ENCODE results near the gene SDK1. TPM values are rescaled to one million over a fixed set of nuclear protein-coding genes. Genes with fewer than 3 reads are reported as not detected.

SDK1 gene
- total RNA-seq, 1 experiment from 2014 or later = 6.0 TPM

DNA sequence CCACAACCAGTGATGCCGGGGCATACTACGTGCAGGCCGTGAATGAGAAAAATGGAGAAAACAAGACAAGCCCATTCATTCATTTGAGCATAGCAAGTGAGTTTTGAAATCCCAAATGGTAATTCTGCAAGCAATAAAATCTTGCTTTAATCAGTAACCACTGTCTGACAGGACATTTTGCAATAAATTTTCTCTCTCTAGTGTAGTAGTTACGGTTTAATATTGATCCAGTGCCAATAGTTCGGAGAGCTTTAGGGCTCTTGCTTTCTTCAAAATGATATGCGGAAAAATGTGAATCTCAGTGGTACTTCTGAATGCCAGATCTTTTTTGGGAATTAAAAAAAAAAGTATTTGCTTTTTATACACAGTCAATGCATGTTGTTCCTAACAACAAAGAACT is 520.4 kb downstream of the SDK1 start:
- DNase-seq = no peak
- no peaks in the 10 kb centered on the region for H3K27me3 ChIP-seq
- H3K4me1 ChIP-seq = no peaks in the 10 kb centered on the region
- no peak overlapping the region for H3K27ac ChIP-seq
- H3K9me3 ChIP-seq (replicated peaks) = no peaks in the 10 kb centered on the region
- no peaks in the 10 kb centered on the region for H3K36me3 ChIP-seq
- no peak overlapping the region for H3K4me3 ChIP-seq

DNA sequence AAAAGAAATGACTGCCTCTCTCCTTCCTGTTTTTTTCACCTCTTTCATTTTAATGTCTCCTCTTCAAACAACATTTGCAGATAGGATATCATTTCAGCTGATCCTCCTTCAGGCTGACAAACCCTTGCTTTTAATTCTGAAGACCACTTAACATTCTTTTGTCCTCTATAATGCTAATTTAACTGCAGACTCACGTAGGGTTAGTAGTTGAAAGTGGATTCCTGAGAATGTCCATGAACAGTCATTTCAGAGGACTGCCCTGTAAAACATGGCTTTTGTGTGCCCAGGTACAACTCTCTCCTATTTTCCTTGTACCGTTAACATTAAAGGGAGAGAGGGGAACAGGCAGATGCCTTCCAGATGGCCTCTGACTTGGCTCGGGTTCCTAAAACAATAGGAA is 524.4 kb downstream of the SDK1 start:
- no peaks in the 10 kb centered on the region for H3K4me1 ChIP-seq
- DNase-seq = no peak
- no peaks in the 10 kb centered on the region for H3K27me3 ChIP-seq
- no peak overlapping the region for H3K27ac ChIP-seq
- H3K9me3 ChIP-seq (replicated peaks) = no peaks in the 10 kb centered on the region
- H3K36me3 ChIP-seq = no peaks in the 10 kb centered on the region
- H3K4me3 ChIP-seq = no peak overlapping the region

DNA sequence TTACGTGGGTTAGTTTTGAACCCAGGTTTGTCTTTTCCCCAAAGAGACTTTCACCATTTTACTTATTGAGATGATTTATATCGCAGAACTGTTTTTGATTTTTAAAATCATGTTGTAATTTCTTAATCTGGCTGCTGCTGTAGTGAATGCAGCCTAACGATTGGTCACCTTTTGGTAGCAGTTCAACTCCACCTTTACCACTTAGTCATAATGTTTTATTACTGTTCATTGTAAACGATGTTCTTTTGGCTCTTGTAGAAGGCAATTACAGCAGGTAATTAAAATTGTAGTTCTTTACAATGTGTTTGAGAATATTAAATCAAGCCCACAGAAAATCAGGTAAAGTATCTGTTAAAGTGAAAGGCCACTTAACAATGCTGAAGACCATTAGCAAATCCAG is 531.1 kb downstream of the SDK1 start:
- Histone ChIP-seq H3K4me1 (no peaks in the 10 kb centered on the region), H3K27me3 (no peaks in the 10 kb centered on the region), H3K4me3 (no peak overlapping the region), H3K36me3 (no peaks in the 10 kb centered on the region), H3K27ac (no peak overlapping the region), H3K9me3 (replicated peaks) (no peaks in the 10 kb centered on the region)
- no peak for DNase-seq

DNA sequence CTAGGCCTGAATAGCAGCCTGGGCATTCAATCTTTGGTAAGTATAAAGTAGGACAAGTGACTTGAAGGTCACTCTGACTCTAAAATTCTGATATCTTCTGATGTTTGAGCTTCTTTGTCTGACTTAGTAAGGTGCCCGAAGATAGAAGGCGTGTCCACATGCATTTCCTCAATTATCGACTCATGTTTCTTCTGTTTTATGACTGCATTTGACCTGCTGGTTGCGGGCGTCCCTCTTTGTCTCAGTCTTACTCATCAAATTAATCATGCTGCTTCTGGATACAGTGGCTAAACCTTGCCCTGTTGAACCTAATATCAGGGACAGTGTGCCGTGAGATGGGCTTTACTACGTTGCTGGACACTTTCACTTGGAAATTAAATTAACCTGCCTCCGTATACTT is 534.1 kb downstream of the SDK1 start:
- no peaks in the 10 kb centered on the region for H3K27me3 ChIP-seq
- H3K27ac ChIP-seq = no peak overlapping the region
- no peak overlapping the region for H3K4me3 ChIP-seq
- H3K4me1 ChIP-seq = no peaks in the 10 kb centered on the region
- no peaks in the 10 kb centered on the region for H3K9me3 ChIP-seq (replicated peaks)
- DNase-seq = no peak
- H3K36me3 ChIP-seq = no peaks in the 10 kb centered on the region

DNA sequence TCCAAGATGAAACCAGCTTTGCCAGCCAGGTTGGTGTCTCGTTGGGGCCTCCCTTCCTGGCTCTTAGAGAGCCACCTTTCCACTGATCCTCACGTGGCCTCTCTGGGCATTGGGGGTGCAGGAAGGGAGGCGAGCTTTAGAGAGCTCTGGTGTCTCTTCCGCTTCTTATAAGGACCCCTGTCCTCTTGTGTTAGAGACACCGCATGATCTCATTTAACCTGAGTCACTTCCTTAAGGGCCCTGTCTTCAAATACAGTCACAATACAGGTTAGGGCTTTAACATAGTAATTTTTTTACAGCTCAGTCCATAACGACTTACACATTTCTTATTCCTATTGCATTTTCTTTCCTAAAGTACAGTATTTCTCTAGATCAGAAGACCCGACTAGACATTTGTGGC is 535.8 kb downstream of the SDK1 start:
- Histone ChIP-seq H3K4me3 (no peak overlapping the region), H3K4me1 (no peaks in the 10 kb centered on the region), H3K9me3 (replicated peaks) (no peaks in the 10 kb centered on the region), H3K27me3 (no peaks in the 10 kb centered on the region), H3K27ac (no peak overlapping the region), H3K36me3 (no peaks in the 10 kb centered on the region)
- DNase-seq = no peak

DNA sequence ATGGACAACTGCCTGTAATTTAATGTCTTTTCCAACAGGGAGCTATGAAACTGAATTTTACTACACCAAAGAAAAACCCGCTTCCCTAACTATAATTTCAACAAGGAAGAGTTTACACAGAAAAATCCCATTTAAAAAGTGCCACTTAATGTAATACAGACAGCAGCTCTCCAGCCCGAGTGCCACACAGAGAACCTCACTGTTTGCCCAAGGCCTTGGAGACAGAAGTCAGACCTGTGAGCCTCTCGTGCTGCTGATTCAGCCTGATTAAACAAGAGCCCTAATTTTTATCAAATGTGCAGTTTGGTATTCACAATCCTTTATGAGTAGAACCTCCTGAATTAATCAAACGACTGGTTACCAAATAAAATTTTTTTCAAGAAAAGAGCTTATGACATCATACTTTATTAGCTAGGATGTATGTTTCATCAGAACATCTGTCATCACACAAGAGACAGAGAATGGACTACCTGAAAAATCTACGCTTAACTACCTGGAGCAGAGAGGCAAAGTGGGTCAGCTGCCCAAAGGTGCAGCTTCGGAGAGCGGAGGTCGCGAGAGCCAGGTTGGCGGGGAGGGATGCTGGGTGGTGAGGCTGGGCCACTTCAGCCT is 543.6 kb downstream of the SDK1 start:
- no peak for DNase-seq

DNA sequence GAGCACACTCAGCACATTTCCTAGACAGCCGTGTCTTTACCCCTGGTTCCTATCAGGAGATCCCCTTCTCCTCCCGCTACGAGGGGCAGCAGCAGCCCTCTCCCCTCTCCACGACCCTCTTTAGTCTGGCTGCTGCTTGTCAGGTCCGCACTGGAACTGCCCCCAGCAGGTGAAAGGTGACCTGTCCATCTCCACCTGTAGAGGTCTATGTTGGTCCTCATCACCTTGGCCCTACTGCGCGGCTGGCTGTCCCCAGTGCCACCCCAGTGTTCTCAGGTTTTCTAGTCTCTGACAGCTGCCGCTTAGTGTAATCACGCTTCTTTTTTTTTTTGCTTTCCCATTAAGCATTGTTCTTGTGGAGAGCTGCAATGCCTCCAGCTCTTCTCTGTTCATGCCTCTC is 545.7 kb downstream of the SDK1 start:
- no peaks in the 10 kb centered on the region for H3K36me3 ChIP-seq
- H3K9me3 ChIP-seq (replicated peaks) = no peaks in the 10 kb centered on the region
- no peaks in the 10 kb centered on the region for H3K4me1 ChIP-seq
- H3K27me3 ChIP-seq = no peaks in the 10 kb centered on the region
- H3K27ac ChIP-seq = no peak overlapping the region
- DNase-seq = no peak
- H3K4me3 ChIP-seq = no peak overlapping the region

More for the DNA sequence above, 543.6 kb downstream of the SDK1 start:
- Histone ChIP-seq H3K27me3 (no peaks in the 10 kb centered on the region), H3K9me3 (replicated peaks) (no peaks in the 10 kb centered on the region), H3K4me1 (no peaks in the 10 kb centered on the region), H3K27ac (no peak overlapping the region), H3K36me3 (no peaks in the 10 kb centered on the region), H3K4me3 (no peak overlapping the region)

DNA sequence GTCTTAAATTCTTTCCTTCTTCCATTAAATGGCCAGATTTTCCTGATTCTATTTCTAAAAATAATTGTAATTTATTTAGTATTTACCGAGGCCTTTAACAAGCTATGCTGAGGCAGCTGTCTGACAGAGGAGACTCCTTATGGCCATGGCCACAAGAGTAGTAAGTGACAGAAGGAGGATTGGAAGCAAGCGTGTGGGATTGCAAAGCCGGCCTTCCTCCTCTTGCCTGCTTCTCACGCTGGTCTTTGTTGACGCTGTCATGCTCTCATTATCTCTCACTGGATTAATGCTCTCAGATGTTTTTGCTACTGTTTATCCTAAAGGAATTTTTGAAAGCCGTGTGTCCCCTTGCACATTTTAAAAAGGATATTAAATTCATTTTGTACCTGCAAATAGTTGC is 546.3 kb downstream of the SDK1 start:
- no peaks in the 10 kb centered on the region for H3K36me3 ChIP-seq
- no peaks in the 10 kb centered on the region for H3K9me3 ChIP-seq (replicated peaks)
- no peaks in the 10 kb centered on the region for H3K4me1 ChIP-seq
- DNase-seq = no peak
- no peak overlapping the region for H3K4me3 ChIP-seq
- H3K27me3 ChIP-seq = no peaks in the 10 kb centered on the region
- H3K27ac ChIP-seq = no peak overlapping the region

DNA sequence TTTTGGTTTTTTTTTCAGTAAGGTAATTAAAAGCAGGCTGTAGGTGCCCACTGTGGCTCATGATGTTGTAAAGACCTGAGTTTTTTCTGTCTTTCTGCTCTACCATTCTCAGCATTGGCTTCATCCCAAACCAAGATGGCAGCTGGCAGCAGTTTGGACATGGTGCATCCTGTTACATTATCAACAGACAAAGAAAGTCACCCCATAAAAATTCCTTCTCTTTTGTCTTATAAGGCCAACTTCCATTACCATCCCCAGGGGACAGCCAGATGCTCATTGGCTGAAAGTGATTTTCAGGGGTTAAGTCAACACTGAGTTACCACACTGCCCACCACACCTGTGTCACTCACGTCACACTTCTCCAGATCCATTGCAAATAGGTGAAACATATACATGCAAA is 558.4 kb downstream of the SDK1 start:
- no peak overlapping the region for H3K27ac ChIP-seq
- peaks cover 10% of the 10 kb centered on the region for H3K4me1 ChIP-seq
- 0 out of 2 replicates have a peak, but pooled peaks cover 4% of the 10 kb centered on the region for H3K9me3 ChIP-seq (replicated peaks)
- DNase-seq = peak; percentile 50 to 69
- H3K4me3 ChIP-seq = no peak overlapping the region
- H3K27me3 ChIP-seq = no peaks in the 10 kb centered on the region
- H3K36me3 ChIP-seq = no peaks in the 10 kb centered on the region

DNA sequence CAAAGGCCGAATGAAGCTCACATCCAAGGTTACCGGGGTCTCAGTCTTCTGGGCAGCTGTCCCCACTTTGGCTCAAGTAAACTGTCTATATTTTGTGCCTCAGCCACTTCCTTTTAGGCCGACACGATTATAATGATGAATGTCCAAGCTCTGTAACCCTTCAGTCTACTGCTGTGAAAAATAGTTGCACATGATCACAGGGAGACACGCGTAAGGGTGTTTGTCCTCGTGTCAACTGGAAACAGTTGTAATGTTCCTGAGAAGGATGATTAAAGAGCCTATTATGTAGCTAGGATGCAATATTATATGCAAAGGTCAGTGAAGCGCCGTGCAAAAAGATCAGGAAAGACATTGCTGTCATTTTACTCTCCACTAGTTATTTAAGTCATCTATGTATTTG is 559.9 kb downstream of the SDK1 start:
- no peaks in the 10 kb centered on the region for H3K36me3 ChIP-seq
- H3K27me3 ChIP-seq = no peaks in the 10 kb centered on the region
- no peak overlapping the region for H3K27ac ChIP-seq

DNA sequence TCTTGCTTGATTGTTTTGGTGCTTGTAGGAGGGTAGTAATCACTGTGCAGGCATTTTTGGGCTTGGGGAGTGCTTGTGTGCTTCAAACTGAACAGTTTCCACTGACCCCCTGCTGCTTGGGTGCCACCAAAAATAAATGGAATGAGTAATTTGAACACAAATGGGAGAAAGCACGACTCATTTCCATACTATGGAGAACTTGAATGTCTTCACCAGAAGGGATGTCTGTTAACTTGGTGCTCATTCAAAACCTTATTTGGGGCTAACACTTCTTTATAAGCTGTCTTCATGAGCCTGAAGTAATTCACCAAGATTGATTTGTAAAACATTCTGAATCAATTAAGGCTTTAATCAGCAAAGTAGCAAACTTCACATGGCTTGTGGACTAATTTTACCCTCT is 560.3 kb downstream of the SDK1 start:
- no peak for DNase-seq
- H3K4me3 ChIP-seq = no peak overlapping the region
- peaks cover 10% of the 10 kb centered on the region for H3K4me1 ChIP-seq
- no peaks in the 10 kb centered on the region for H3K36me3 ChIP-seq
- no peak overlapping the region for H3K27ac ChIP-seq
- no peaks in the 10 kb centered on the region for H3K27me3 ChIP-seq
- H3K9me3 ChIP-seq (replicated peaks) = no peaks in the 10 kb centered on the region

More for the DNA sequence above, 559.9 kb downstream of the SDK1 start:
- Histone ChIP-seq H3K4me3 (no peak overlapping the region), H3K4me1 (peaks cover 10% of the 10 kb centered on the region), H3K9me3 (replicated peaks) (no peaks in the 10 kb centered on the region)
- no peak for DNase-seq

DNA sequence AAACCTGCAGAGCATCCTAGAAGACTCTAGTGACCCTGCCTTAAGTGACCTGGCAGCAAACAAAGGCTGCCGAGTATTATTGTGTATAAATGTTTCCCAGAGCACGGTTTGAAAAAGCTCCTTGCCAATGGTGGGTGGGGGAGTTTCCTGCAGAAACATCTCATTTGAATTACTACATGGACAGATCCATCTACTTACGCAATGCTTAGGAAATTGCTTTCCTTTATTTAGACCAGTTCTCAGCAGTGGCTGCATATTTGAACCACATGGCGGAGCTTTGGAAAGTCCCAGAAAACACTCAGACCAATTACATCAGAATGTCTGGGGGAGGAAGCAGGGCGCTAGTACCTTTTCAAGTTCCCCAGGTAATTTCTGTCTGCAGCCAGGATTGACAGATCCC is 560.9 kb downstream of the SDK1 start:
- Histone ChIP-seq H3K4me1 (peaks cover 10% of the 10 kb centered on the region), H3K27ac (no peak overlapping the region), H3K4me3 (no peak overlapping the region), H3K9me3 (replicated peaks) (no peaks in the 10 kb centered on the region), H3K27me3 (no peaks in the 10 kb centered on the region), H3K36me3 (no peaks in the 10 kb centered on the region)
- DNase-seq = no peak

DNA sequence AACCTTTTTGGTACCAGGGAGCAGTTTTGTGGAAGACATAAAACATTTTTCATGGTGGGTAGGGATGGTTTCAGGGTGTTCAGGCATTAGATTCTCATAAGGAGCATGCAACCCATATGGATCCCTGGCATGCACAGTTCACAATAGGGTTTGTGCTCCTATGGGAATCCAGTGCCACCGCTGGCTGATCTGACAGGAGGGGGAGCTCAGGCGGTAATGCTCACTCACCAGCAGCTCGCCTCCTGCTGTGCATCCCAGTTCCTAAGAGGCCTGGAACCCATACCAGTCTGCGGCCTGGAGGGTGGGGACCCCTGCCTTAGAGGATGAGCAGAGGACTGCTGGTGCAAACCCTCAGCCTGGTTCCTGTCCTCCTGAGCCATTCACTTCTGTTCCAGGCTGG is 561.7 kb downstream of the SDK1 start:
- H3K4me1 ChIP-seq = peaks cover 10% of the 10 kb centered on the region
- DNase-seq = no peak
- no peaks in the 10 kb centered on the region for H3K9me3 ChIP-seq (replicated peaks)
- no peak overlapping the region for H3K27ac ChIP-seq
- H3K4me3 ChIP-seq = no peak overlapping the region
- H3K27me3 ChIP-seq = no peaks in the 10 kb centered on the region
- no peaks in the 10 kb centered on the region for H3K36me3 ChIP-seq

DNA sequence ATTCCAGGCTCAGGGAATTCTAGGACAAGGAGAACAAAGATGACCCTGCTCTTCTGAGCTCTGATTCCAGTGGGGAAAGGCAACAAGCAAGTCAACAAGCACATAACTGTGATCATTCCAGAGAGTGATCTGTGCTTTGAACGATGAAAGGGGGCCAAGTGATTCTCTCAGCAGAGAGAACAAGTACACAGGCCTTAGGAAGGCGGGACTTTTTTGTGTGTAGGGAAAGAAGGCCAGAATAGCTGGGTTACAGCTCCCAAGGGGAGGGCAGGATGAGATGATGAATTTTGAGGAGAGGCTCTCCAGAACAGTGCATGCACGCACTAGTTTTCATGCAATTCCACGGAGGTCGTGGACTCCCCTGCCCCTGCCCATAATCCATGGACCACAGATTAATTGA is 565.2 kb downstream of the SDK1 start:
- H3K27me3 ChIP-seq = no peaks in the 10 kb centered on the region
- no peak for DNase-seq
- H3K36me3 ChIP-seq = no peaks in the 10 kb centered on the region
- no peaks in the 10 kb centered on the region for H3K4me1 ChIP-seq
- H3K4me3 ChIP-seq = no peak overlapping the region
- no peak overlapping the region for H3K27ac ChIP-seq
- H3K9me3 ChIP-seq (replicated peaks) = no peaks in the 10 kb centered on the region

DNA sequence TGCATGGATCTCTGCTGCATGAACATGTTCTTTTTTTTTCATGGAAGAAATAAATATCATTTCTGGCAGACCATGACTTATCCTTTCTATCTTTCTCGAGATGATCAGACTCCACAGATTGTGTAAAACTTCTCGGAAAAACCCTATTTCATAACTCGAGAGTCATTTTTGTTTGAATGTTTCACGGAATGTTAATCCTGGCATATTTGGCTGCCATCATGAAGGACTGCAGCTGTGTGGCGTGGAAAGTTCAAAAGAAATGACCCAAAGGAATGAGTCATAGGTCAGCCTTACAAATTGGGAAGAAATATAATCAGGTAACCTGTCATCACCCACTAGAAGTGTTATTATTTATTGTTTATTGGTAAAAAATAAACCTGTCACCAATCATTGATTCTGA is 566.8 kb downstream of the SDK1 start:
- Histone ChIP-seq H3K9me3 (replicated peaks) (no peaks in the 10 kb centered on the region), H3K27ac (no peak overlapping the region), H3K4me1 (no peaks in the 10 kb centered on the region), H3K36me3 (no peaks in the 10 kb centered on the region), H3K4me3 (no peak overlapping the region), H3K27me3 (no peaks in the 10 kb centered on the region)
- DNase-seq = peak in 1 of 2 experiments; percentile 15

DNA sequence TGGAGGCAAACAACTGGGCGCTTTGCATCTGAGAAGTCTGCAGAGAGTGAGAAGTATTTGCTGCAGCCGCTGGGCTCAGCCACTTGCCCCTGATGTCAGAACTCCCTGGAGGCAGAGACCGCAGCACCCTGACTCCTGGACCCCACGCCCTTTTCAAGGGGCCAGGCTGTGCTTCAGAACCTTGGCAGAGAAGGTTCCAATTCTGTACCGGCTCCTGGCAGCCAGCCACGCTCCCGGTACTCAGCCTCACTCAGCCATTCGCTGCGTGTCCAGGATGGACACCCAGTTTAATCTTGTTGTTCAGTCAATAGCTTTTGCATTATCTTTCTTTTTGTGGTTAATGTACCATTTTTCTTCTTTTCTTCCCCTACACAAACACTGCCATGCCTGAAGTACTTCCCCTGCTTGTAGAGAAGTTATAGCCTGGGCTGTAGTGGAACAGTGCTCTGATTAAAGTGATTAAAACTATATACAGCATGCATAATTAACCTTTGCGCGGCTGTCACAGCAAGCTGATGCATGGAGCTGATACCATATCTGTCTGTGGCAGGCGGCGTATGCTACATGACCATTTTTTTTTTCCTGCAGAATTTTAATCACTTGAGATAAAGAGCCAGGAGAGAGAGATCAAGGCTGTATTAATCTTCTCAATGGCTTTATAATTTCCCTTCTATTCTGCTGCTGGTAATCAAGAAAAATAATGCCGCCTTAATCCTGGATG is 578.5 kb downstream of the SDK1 start:
- no peak for DNase-seq
- Histone ChIP-seq H3K4me3 (no peak overlapping the region), H3K9me3 (replicated peaks) (no peaks in the 10 kb centered on the region), H3K36me3 (no peaks in the 10 kb centered on the region), H3K27ac (no peak overlapping the region), H3K4me1 (no peaks in the 10 kb centered on the region), H3K27me3 (no peaks in the 10 kb centered on the region)

All from SJCRH30 (cell line).